ACHN (cell line): ENCODE measurements around the gene RHCE.
"Not testable (repeated sequence)": the region's sequence is repeated elsewhere in the genome, so short reads cannot be mapped to it uniquely, and the experiment has no call there.

ENCODE experiments used
- DNase-seq: peaks from one replicate; pipeline ENCODE4 v3.0.0-alpha.2; 2015
- in situ Hi-C: cut with HindIII; loops from 2 replicates; pipeline ENCODE4 v1.10.0; 2017; ENCODE audit warnings: low sequenced_read_pairs, low pct_ligation_motif_present, low pct_unique_long_range_greater_than_20kb

The RHCE gene

DNA sequence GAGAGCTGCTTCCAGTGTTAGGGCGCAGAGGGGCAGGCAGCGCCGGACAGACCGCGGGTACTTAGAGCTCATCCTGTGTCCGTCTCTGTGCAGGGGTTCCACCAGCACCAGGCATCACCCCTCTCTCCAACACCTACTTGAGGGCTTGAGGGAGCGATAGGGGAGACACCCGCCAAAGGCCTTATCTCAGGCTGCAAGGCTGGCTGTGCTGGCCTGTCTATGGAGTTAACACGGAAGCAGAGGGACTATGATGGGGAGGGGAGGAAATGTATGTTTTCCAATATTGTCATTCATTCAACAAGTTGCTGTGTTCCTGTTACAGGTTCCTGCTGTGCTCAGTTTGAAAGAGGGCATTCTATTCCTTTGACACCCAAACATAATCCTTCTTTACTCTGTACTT lies at the start of gene RHCE:
Gene RHCE, minus strand, starts transcription at position 111 of the 400 bp plus-strand sequence. Its CDS starts 39 bp downstream, at position 72.
- DNase-seq, in situ Hi-C loops: not testable (repeated sequence)

DNA sequence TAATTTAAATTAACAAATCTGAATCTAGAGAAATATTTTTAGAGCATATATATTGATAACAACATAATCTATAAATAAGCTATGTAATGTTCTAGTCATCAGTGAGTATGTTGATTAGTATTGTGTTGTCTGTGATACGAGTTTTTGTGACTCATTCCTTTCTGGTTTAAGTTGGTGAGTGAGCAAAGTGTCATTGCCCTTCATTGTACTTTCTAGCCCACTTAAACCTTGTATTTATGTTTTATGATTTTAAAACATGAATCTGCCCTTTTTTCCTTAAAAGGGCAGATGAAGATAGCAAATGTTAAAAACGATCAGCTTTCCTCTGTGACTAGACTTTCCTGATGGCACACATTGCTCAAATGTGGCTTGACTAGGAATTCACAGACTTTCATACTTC lies 48.6 kb upstream of the RHCE start:
- in situ Hi-C loops = no loop called here
- DNase-seq = no peak

DNA sequence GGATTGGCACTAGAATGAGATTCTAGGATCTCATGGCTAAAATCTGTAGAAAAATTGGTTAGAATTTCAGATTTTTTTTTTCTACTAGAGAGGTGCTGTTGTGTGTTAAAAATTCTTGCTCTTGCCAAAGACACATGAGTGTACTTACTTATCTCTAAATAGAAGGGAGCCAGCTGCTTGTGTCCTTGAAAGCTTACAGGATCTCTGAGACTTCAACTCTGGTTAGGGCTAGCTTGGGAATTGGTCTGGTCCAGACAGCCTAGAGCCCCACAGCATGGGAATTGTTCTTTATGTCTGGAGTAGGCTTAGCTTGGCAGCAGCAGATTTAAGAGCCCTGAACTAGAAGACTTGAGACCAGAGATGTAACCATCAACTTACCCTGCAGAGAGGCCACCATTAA lies 47.4 kb upstream of the RHCE start:
- no peak for DNase-seq
- in situ Hi-C loops = no loop called here

DNA sequence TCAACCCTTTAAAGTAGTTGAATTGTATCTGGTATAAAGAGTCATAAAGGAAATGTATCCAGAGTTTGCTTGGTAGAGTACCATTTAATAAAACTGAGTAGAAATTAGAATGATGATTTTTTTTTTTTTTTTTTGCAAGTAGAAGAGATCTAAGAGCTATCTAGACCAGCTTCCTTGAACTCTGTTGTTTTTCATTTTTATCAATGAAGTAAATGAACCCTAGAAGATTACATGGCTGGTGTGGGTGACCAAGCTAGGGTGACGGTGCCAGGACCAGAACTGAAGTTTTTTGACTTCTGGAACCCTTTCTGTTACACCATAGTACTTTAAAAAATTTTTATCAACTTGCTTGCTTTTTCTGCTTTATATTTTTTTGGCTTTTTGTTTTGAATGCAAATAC lies 47.0 kb upstream of the RHCE start:
- no peak for DNase-seq
- in situ Hi-C loops = no loop called here

DNA sequence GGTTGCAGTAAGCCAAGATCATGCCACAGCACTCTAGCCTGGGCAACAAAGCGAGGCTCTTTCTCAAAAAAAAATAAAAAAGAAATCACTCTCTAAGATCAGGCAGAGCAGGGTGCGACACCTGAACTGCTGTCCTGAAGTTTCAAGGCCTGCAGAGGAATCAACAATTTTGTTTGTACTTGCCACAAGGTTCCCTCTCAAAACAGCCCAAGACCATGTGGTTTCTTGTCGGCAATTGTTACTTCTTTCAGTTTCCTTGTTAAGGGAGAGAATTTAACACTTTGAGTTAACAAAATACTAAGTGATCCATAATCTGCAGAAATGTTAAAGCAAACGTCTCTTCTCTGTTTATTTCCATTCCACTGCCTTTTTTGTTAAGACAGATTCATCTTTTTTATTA lies 46.6 kb upstream of the RHCE start:
- in situ Hi-C loops = no loop called here
- no peak for DNase-seq

DNA sequence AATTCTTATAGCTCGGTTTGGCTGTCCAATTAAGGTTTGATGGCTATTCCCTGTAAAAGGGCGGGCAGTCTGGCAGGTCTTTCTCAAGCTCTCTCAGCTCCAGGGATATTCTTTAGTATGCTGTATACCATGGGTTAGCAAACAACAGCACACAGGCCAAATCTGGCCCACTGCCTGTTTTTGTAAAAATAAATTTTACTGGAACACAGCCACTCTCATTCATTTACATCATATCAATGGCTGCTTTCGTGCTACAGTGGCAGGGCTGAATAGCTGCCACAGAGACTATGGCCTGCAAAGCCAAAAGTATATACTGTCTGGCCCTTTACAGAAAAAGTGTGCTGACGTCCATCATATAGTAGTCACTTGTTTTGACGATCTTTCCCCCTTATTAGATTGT lies 42.1 kb upstream of the RHCE start:
- no peak for DNase-seq
- in situ Hi-C loops = no loop called here

DNA sequence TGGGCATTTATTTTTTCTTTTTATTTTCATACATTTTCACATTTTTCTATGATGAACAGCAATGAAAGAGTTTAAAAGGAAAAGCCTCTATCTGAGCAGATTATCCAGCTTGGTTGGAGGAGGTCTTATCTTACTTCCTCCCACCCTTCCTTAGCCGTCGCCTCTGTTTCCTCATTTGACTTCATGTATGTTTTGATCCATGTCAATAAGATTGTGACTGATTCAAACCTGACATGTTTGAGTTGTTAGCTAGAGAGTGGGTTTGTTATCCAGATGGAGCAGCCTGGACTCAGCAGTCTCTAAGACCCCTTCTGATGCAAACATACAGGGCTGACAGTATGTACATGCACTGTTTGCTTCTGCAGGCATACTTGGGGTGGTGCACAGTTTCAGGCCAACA lies 41.2 kb upstream of the RHCE start:
- in situ Hi-C loops = no loop called here
- no peak for DNase-seq

DNA sequence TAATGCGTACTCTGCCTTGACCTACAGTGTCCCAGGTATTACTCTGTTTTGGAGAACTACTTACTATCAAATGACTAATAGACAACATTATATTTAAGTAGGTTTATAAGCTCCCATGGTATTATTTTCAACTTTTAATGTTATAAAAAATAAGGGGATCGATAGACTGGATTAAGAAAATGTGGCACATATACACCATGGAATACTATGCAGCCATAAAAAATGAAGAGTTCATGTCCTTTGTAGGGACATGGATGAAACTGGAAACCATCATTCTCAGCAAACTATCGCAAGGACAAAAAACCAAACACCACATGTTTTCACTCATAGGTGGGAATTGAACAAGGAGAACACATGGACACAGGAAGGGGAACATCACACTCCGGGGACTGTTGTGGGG lies 40.2 kb upstream of the RHCE start:
- in situ Hi-C loops, DNase-seq: not testable (repeated sequence)

DNA sequence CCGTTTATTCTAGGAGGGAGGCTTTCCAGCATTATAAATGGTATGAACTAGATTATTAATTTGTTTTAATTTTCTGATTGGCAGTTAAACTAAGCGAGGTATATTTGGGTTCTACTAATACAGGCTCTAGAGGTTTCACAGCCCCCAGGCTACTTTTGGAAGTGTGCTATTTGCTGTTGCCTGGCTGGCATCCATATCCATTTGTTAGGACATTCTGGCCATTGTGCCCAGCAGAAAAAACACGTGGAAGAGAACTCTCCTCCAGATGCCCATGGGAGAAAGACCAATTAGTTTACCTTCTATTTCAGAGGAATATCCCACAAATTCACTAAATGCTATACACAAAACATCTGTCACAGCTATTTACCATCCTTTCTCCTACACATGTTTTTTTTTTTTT lies 39.4 kb upstream of the RHCE start:
- DNase-seq = no peak
- in situ Hi-C loops = no loop called here

DNA sequence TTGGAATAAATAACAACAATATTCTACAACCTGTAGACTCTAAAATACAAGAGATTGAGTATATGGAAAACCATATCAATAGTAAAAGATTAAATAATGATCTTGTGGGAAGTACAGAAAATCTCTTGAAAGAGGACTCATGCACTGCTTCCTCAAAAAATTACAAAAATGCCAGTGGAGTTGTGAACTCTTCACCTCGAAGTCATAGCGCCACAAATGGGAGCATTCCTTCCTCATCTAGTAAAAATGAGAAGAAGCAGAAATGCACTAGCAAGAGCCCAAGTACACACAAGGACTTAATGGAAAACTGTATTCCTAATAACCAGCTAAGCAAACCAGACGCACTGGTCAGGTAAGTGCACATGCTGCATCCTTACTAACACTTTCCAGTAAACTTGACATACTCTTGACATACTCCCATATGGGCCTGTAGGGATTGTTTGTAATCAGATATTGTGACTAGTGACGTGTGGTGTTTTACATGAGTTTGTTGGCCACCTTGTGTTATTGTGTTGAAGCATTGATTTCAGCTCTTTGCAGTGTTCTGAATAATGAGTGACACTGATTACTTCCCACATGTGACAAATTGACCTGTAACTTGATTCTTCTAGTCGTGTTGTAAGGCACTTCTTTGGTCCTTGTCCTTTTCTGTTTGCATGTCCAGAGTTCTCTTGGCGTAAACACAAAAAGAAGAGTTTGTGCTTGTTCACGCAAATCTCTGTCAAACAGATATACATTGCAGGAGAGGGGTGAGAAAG lies 38.1 kb upstream of the RHCE start:
- in situ Hi-C loops = no loop called here
- no peak for DNase-seq

DNA sequence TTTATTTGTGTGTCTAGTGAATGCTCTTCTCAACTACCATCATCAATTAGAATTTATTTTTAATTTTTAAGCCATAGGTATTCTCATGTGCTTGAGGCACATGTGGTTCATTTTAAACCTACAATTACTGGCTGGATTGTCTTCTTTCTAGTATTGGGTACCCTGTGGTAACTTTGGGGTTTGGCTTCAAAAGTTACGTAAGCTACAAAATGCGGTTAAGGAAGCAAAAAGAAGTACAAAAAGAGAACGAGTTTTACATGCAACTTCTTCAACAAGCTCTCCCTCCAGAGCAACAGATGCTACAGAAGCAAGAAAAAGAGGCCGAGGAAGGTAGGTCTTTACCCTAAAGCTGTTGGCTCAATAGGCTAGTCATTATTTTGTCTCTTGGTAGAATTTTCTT lies 35.9 kb upstream of the RHCE start:
- in situ Hi-C loops = no loop called here
- DNase-seq = no peak

DNA sequence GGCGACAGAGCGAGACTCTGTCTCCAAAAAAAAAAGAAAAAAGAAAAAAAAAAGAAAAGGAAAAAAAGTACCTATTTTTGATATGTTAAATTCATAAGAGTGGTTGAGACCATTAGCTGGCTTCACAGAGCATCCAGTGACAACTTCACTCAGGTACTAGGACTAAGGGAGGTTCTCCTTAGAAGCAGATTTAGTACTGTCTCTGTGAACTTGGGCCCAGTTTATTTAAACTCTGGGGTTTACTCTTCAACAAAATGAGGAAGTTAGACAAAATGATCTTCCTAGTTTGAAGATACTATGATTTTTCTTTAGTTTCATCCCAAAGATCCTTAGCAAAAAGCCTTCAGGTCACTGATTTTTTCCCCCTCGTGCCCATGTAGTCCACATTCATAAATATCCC lies 31.3 kb upstream of the RHCE start:
- in situ Hi-C loops = no loop called here

DNA sequence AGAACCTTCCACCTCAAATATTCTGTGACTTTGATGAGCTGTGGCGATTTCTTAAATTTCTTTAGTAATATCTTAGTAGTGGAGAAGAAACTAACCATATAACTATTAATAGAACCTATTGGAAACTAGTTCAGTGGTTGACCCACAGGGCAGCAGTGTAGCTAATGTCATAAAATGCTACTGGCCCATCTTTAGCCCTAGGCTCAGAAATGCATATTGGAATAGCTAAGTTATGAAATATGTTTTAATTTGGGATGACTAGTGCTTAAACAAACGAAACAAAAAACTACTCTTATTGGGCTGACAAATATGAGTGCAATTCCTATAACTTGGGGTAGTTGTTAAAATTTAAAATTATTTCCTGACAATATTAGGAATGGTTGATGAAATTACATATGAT lies 30.3 kb upstream of the RHCE start:
- in situ Hi-C loops = no loop called here
- DNase-seq = no peak

More for the DNA sequence above, 31.3 kb upstream of the RHCE start:
- DNase-seq = no peak

DNA sequence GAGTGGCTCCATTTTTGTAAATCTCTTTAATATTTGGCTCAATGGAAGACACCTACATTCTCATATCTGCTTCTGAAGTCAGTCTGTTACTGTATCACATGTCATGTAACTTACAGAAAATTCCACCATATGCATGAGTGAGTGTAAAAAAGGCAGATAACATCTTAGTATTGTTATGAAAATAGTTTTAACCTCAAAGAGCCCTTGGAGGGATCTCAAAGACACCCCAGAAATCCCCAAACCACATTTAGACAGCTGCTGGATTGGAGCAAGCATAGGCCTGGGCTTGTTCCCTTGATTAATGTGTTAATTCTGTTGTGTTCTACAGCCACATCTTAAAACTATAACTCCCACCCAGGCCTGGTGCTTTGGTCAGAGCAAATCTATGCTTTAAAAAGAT lies 26.9 kb upstream of the RHCE start:
- in situ Hi-C loops = no loop called here
- no peak for DNase-seq

DNA sequence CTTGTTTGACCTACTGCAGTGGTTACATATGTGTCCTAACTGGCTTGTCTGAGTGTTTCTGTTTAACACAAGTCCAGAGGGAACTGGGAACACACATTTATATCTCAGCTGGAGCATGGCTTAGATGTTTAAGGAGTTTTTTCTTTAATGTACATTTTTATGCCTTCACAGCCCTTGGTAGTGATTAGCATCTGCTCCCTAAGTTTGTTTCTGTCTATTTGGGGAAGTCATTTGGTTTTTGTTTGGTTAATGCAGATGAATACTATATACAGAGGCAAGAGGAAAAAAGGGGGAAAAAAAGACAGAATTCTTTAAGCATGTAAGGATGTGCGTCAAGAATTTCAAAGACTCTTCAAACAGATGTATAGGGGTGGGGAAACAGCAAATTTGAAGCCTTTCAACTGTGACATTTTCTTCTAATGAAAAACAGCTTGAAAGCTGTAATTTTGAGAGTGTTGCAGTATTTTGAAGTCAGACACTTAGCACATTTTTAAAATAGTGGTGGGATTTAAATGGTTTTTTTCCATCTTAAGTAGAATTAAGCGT lies 25.4 kb upstream of the RHCE start:
- in situ Hi-C loops = no loop called here
- no peak for DNase-seq

DNA sequence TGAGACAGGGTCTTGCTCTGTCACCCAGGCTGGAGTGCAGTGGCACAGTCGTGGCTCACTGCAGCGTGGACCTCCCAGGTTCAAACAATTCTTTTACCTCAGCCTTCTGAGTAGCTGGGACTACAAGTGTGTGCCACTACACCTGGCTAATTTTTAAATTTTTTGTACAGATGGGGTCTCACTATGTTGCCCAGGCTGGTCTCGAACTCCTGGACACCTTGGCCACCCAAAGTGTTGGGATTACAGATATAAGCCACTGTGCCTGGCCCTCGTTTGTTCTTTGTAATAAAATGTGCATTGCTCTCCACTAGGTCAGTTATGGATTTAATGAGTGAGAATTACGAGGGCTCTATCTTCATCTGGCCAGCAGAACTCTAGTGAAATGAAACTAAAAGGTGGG lies 24.0 kb upstream of the RHCE start:
- DNase-seq, in situ Hi-C loops: not testable (repeated sequence)

DNA sequence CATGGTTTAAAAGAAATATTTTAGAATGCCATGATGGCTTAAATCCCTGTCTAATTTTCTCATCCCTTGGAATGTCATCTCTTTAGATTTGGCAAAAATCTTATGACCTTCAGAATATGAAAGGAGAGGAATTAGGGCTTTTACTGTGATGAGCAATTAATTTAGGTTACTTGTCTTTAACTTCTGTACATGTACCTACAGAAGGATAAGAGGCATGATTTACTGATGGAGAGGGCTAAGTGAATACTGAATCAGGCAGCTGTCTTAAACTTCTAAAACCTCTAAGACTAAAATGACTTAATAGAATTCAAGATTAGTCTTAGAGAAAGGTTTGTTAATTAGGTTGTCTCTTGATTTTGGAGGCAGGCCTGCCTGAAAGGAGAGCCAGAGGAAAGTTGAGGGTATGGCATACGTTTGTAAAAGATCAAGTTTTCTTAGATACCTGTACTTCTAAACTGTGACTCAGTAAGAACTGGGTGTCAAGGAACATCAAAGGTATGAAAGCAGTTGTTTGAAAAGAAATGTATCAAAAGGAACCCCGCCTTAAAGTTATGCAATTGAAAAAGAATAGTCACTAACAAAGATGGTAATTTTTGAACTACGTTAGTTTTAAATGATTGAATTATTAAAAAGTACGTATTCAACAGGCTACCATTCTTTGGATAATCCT lies 22.5 kb upstream of the RHCE start:
- in situ Hi-C loops = no loop called here

DNA sequence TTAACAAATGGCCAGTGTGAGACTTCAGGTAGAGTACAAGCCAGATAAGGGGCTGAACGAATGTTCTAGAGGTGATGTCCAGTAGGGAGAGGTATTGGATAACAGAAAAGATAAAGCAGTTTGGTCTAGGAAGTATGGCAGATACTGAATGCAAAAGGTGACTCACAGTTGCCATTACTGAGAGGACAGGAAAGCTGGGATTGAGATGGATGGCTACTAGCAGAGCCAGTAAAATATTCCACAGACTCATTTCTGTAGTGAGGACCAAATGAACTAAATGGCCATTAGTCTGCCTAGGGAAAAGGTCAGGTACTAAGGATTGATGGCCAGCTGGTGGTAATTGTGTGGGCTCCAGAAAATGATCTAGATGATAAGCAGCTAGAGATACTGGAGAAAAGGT lies 21.6 kb upstream of the RHCE start:
- in situ Hi-C loops = no loop called here

More for the DNA sequence above, 22.5 kb upstream of the RHCE start:
- DNase-seq = no peak

DNA sequence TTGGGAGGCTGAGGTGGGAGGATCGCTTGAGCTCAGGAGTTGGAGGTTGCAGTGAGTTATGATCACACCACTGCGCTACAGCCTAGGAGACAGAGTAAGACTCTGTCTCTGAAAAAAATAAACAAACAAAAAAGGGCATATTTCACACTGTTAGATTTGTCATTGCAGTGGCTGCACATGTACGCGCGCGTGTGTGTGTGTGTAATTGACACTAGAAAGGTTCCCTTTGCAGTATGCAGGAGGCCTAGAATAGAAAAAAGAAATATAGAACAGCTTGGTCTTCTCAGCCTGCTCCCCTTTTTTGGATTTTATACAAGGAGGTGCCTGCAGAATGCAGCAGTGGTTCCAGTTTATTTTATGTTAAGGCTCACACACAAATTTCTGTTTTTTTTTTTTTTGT lies 18.7 kb upstream of the RHCE start:
- in situ Hi-C loops = no loop called here

More for the DNA sequence above, 21.6 kb upstream of the RHCE start:
- DNase-seq = no peak

DNA sequence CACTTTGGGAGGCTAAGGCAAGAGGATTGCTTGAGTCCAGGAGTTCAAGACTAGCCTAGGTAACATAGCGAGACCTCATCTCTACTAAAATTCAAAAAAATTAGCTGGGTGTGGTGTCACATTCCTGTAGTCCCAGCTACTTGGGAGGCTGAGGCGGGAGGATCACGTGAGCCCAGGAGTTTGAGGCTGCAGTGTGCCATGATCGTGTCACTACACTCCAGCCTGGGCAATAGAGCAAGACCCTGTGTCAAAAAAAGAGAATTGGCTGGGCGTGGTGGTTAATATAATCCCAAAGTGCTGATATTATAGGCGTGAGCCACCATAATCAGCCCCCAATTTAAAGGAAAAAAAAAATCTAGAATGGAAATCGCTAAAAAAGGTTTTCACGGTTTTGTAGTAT lies 17.0 kb upstream of the RHCE start:
- in situ Hi-C loops = no loop called here
- no peak for DNase-seq

More for the DNA sequence above, 18.7 kb upstream of the RHCE start:
- DNase-seq = no peak
